HepG2 (cell line): Measurements from ENCODE around the gene IQCK. TPM values are rescaled to one million over a fixed set of nuclear protein-coding genes. Genes with fewer than 3 reads are reported as not detected.
A peak's percentile ranks its signal among the peaks of the same experiment; 100 is the strongest.

Source experiments
- ATAC-seq: fragments of 200-7000 bp; cut with Tn5 transposase; 3 replicates; pipeline ENCODE4 v1.9.1; 2020; ENCODE audit warnings: mild to moderate bottlenecking, moderate library complexity
- BruUV-seq: library from RNA; stranded (reverse); fragments of 400-500 nt; replicated peaks from 2 replicates; lab custom pipeline; 2021; lab: Mats Ljungman, UMichigan
- CTCF ChIA-PET: fragments of 300-600 bp; formaldehyde crosslinking; extraction: SDS; loops from one replicate; lab custom pipeline; 2021; ENCODE audit warnings: low total read pairs, inconsistent platforms, low intra/inter-chr PET ratio; lab: Yijun Ruan, JAX
- POLR2A ChIA-PET: fragments of 350-600 bp; sonication (Branson Sonifier 250); formaldehyde crosslinking; loops from one replicate; lab custom pipeline; 2020; ENCODE audit warnings: antibody characterized with exemption, inconsistent platforms; lab: Yijun Ruan, JAX
- DNase-seq: peaks from one replicate; pipeline ENCODE4 v3.0.0-alpha.2; 2015; ENCODE audit warnings: low spot score
- FAIRE-seq: peaks from 3 replicates; lab custom pipeline; 2011; peaks lifted over from hg19 to GRCh38; lab: Jason Lieb, UNC
- H2AFZ ChIP-seq: one replicate; pipeline ENCODE4 v1.6.1; 2011; ENCODE audit warnings: low read length, inconsistent platforms
- H3K27ac ChIP-seq: fragments of 300-600 bp; 3 replicates; pipeline ENCODE4 v1.8.0; 2011; ENCODE audit warnings: mixed run types, mild to moderate bottlenecking, mixed read lengths, low read length, inconsistent platforms; ENCODE audit not compliant: insufficient read depth; ENCODE audit errors: extremely low read length
- H3K27me3 ChIP-seq, 2 experiments: fragments of 200-600 bp in 1 of 2; 2 replicates in 1 of 2; 3 replicates in 1 of 2; pipeline versions ENCODE4 v1.6.0 to v1.8.0; 2011; ENCODE audit warnings: low read length in 2 of 2, mild to moderate bottlenecking in 2 of 2, moderate library complexity in 2 of 2, inconsistent platforms in 1 of 2; ENCODE audit not compliant: insufficient read depth in 2 of 2, control insufficient read depth in 1 of 2
- H3K36me3 ChIP-seq, 2 experiments: fragments of 200-600 bp in 1 of 2; replicated peaks in 1 of 2; 2 replicates in 1 of 2; 3 replicates in 1 of 2; pipeline versions ENCODE4 v1.5.1 to v1.8.0; 2011; ENCODE audit warnings: low read length in 2 of 2, inconsistent platforms in 1 of 2; ENCODE audit not compliant: insufficient read depth in 2 of 2, control insufficient read depth in 1 of 2
- H3K4me1 ChIP-seq: 2 replicates; pipeline ENCODE4 v1.5.1; 2012; ENCODE audit warnings: low read length, inconsistent platforms; ENCODE audit not compliant: insufficient read depth
- H3K4me2 ChIP-seq: 2 replicates; pipeline ENCODE4 v1.6.0; 2011; ENCODE audit warnings: low read depth, low read length, inconsistent platforms
- H3K4me3 ChIP-seq, 3 experiments: fragments of 200-600 bp in 1 of 3; sonication (generic), shearing (Covaris generic) in 1 of 3; replicated peaks in 1 of 3; 2 replicates each; pipeline ENCODE4 v1.5.1; 2011 to 2016; ENCODE audit warnings: low read length in 3 of 3, inconsistent platforms in 2 of 3, low read depth in 2 of 3, mild to moderate bottlenecking in 2 of 3, control low read depth in 1 of 3, mixed read lengths in 1 of 3; ENCODE audit not compliant: insufficient read depth in 1 of 3
- H3K79me2 ChIP-seq: one replicate; pipeline ENCODE4 v1.6.1; 2011; ENCODE audit warnings: low read length, inconsistent platforms; ENCODE audit not compliant: insufficient read depth
- H3K9ac ChIP-seq: 2 replicates; pipeline ENCODE4 v1.6.0; 2011; ENCODE audit warnings: mild to moderate bottlenecking, low read depth, low read length, inconsistent platforms; ENCODE audit not compliant: insufficient read depth
- H3K9me3 ChIP-seq: 2 replicates; pipeline ENCODE4 v1.5.1; 2012; ENCODE audit warnings: mild to moderate bottlenecking, low read length
- H4K20me1 ChIP-seq: 2 replicates; pipeline ENCODE4 v1.6.0; 2011; ENCODE audit warnings: inconsistent platforms, mild to moderate bottlenecking, low read length, moderate library complexity; ENCODE audit not compliant: insufficient read depth
- ZNF121 ChIP-seq: sonication (generic); formaldehyde crosslinking; IDR thresholded peaks from 2 replicates; pipeline ENCODE4 v1.5.0; 2020; ENCODE audit warnings: mild to moderate bottlenecking, missing genetic modification reagents
- WGBS: methylation state at CpG from one replicate; pipeline ENCODE4 v1.1.6; 2017; ENCODE audit warnings: low lambda C conversion rate; 5-methylcytosine and 5-hydroxymethylcytosine counted together
- in situ Hi-C: cut with HindIII; loops from 2 replicates; pipeline ENCODE4 v1.10.0; 2017; ENCODE audit warnings: low pct_unique_long_range_greater_than_20kb; ENCODE audit not compliant: extremely low pct_ligation_motif_present
- intact Hi-C: fragments of 100-400 bp; cut with micrococcal nuclease; formaldehyde crosslinking; loops from one replicate; pipeline ENCODE4 v1.10.0; 2022; ENCODE audit not compliant: unreplicated experiment
- polyA plus RNA-seq, 8 experiments: library from polyadenylated mRNA; depleted of rRNA in 3 of 8; stranded (reverse) in 7 of 8; unstranded in 1 of 8; fragments of >200 nt; fragmentation: Illumina TruSeq in 4 of 8; extraction: Trizol in 4 of 8; gene quantifications; 2 replicates each; pipeline versions ENCODE4 v1.2.1 to v1.2.3, GENCODE V29; 2011 to 2016; ENCODE audit warnings: low read depth in 4 of 8, missing spikeins in 1 of 8, mixed read lengths in 1 of 8; ENCODE audit not compliant: insufficient read depth in 1 of 8
- total RNA-seq, 5 experiments: library from RNA; depleted of rRNA; stranded (reverse); fragments of >200 nt; fragmentation: Illumina TruSeq; extraction: Trizol; gene quantifications; 2 replicates each; pipeline ENCODE4 v1.2.3, GENCODE V29; 2016; ENCODE audit warnings: low read depth in 1 of 5
- TF ChIP-seq, protein P1 (sequence below): sonication (generic); formaldehyde crosslinking; IDR thresholded peaks from 2 replicates; pipeline ENCODE4 v1.9.0; 2021; ENCODE audit warnings: mild to moderate bottlenecking, missing genetic modification reagents
- TF ChIP-seq, protein P2 (sequence below): sonication (generic); formaldehyde crosslinking; IDR thresholded peaks from 2 replicates; pipeline ENCODE4 v1.5.0; 2020; ENCODE audit warnings: mild to moderate bottlenecking, missing genetic modification reagents

Gene IQCK
- total and polyA plus RNA-seq, 2 of the 13 experiments (the other 11 are each of a cell fraction or from before 2014, with no cell fraction given) = 5.1 to 7.3 TPM

DNA sequence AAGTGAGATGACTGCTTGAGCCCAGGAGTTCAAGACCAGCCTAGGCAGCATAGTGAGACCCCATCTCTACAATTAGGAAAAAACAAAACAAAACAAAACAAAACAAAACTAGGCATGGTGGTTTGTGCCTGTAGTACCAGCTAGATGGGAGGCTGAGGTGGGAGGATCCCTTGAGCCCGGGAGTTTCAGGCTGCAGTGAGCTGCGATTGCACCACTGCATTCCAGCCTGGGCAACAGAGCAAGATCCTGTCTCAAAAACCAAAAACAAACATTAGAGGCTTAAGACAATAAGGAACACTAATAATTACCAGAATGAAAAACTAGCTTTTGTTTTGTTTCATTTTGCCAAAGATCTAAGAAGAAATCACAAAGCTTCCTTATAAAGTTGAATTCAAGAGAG is 97.3 kb downstream of the IQCK start:
- Histone ChIP-seq H3K79me2 (no peaks in the 10 kb centered on the region), H3K27me3 (no peaks in the 10 kb centered on the region), H3K4me1 (peaks cover 13% of the 10 kb centered on the region), H2AFZ (no peak overlapping the region), H3K27ac (no peak overlapping the region), H3K4me3 (no peak overlapping the region), H3K9me3 (peaks cover 6% of the 10 kb centered on the region), H3K4me2 (no peak overlapping the region), H3K9ac (no peak overlapping the region), H3K36me3 (no peaks in the 10 kb centered on the region), H4K20me1 (no peaks in the 10 kb centered on the region)
- no peak for DNase-seq
- no peak for FAIRE-seq
- POLR2A ChIA-PET = no interaction called here
- no peak for ATAC-seq
- no TSS peak for BruUV-seq
- intact Hi-C loops (no loop called here), in situ Hi-C loops (no loop called here)
- TF ChIP-seq, protein P1, sequence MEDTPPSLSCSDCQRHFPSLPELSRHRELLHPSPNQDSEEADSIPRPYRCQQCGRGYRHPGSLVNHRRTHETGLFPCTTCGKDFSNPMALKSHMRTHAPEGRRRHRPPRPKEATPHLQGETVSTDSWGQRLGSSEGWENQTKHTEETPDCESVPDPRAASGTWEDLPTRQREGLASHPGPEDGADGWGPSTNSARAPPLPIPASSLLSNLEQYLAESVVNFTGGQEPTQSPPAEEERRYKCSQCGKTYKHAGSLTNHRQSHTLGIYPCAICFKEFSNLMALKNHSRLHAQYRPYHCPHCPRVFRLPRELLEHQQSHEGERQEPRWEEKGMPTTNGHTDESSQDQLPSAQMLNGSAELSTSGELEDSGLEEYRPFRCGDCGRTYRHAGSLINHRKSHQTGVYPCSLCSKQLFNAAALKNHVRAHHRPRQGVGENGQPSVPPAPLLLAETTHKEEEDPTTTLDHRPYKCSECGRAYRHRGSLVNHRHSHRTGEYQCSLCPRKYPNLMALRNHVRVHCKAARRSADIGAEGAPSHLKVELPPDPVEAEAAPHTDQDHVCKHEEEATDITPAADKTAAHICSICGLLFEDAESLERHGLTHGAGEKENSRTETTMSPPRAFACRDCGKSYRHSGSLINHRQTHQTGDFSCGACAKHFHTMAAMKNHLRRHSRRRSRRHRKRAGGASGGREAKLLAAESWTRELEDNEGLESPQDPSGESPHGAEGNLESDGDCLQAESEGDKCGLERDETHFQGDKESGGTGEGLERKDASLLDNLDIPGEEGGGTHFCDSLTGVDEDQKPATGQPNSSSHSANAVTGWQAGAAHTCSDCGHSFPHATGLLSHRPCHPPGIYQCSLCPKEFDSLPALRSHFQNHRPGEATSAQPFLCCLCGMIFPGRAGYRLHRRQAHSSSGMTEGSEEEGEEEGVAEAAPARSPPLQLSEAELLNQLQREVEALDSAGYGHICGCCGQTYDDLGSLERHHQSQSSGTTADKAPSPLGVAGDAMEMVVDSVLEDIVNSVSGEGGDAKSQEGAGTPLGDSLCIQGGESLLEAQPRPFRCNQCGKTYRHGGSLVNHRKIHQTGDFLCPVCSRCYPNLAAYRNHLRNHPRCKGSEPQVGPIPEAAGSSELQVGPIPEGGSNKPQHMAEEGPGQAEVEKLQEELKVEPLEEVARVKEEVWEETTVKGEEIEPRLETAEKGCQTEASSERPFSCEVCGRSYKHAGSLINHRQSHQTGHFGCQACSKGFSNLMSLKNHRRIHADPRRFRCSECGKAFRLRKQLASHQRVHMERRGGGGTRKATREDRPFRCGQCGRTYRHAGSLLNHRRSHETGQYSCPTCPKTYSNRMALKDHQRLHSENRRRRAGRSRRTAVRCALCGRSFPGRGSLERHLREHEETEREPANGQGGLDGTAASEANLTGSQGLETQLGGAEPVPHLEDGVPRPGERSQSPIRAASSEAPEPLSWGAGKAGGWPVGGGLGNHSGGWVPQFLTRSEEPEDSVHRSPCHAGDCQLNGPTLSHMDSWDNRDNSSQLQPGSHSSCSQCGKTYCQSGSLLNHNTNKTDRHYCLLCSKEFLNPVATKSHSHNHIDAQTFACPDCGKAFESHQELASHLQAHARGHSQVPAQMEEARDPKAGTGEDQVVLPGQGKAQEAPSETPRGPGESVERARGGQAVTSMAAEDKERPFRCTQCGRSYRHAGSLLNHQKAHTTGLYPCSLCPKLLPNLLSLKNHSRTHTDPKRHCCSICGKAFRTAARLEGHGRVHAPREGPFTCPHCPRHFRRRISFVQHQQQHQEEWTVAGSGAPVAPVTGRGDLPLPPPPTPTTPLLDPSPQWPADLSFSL (CRISPR knock-in tag) = no peak
- peak; percentile 92 for TF ChIP-seq ZNF121
- TF ChIP-seq, protein P2, sequence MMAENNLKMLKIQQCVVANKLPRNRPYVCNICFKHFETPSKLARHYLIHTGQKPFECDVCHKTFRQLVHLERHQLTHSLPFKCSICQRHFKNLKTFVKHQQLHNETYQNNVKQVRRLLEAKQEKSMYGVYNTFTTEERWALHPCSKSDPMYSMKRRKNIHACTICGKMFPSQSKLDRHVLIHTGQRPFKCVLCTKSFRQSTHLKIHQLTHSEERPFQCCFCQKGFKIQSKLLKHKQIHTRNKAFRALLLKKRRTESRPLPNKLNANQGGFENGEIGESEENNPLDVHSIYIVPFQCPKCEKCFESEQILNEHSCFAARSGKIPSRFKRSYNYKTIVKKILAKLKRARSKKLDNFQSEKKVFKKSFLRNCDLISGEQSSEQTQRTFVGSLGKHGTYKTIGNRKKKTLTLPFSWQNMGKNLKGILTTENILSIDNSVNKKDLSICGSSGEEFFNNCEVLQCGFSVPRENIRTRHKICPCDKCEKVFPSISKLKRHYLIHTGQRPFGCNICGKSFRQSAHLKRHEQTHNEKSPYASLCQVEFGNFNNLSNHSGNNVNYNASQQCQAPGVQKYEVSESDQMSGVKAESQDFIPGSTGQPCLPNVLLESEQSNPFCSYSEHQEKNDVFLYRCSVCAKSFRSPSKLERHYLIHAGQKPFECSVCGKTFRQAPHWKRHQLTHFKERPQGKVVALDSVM = peak; percentile 52; the same call in 1 of the 2 replicates
- CTCF ChIA-PET = no interaction called here
- WGBS = 23% methylated on average over 2 of the region's 2 CpGs
